AG10803 (cell line): Measurements from ENCODE around the gene CLDN17.

Experiments
- DNase-seq: peaks from one replicate; pipeline ENCODE4 v3.0.0; 2010; ENCODE audit warnings: low read depth
- H3K4me3 ChIP-seq: 2 replicates; pipeline ENCODE4 v1.5.1; 2011; ENCODE audit warnings: mild to moderate bottlenecking, low read length, control low read depth
- TF ChIP-seq, protein P1 (sequence below): conservative IDR thresholded peaks from 2 replicates; pipeline ENCODE4 v1.5.1; 2011; ENCODE audit warnings: mild to moderate bottlenecking, low read length, control low read depth, inconsistent platforms

CLDN17 gene

DNA sequence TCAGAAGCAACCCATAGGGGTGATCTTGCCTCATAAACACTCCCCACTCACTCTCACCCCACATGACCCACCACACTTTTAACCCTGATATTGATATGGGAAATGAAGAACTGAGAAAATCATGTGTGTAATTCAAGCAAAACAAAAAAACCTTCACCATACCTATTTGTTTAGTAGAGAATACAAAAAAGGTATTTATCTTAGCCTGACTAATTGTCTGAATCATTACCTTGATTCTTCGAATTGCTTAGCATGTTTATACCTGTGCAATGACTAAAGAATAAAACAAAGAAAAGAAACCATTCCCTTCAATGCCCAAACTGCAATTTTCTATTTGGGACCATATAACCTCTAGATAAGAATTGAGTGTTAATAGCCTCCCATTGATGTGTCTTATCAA, 1.8 kb downstream of the CLDN17 start:
- TF ChIP-seq, protein P1, sequence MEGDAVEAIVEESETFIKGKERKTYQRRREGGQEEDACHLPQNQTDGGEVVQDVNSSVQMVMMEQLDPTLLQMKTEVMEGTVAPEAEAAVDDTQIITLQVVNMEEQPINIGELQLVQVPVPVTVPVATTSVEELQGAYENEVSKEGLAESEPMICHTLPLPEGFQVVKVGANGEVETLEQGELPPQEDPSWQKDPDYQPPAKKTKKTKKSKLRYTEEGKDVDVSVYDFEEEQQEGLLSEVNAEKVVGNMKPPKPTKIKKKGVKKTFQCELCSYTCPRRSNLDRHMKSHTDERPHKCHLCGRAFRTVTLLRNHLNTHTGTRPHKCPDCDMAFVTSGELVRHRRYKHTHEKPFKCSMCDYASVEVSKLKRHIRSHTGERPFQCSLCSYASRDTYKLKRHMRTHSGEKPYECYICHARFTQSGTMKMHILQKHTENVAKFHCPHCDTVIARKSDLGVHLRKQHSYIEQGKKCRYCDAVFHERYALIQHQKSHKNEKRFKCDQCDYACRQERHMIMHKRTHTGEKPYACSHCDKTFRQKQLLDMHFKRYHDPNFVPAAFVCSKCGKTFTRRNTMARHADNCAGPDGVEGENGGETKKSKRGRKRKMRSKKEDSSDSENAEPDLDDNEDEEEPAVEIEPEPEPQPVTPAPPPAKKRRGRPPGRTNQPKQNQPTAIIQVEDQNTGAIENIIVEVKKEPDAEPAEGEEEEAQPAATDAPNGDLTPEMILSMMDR: no peak
- no peak for DNase-seq
- no peak overlapping the region for H3K4me3 ChIP-seq

DNA sequence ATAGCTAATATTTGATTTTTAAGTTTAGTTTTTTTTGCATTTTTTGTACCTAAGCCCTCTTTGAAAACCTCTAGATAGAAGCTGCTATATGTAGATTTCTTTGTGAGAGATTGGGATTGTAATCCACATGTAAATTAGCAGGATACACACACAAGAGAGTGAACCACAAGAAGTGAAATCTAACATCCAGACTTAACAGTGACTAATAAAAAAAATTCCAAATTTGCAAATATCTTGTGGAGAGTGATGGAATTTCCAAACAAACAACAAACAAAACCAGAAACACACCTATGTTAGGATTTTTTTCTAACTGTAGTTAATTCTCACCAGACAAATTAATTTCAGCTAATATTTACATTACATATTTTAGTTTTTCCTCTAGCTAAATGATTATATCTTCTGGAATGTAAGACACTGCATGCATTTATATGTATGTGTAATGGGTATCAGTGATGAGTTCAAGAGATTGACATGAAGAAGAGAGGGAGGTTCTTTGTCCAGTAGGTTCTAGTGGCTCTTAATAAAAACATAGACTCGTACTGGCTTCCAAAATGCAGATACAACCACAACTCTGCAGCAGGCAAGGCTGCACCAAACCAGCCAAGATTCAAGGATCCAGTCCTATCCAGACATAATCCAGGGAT, 12.8 kb downstream of the CLDN17 start:
- DNase-seq: no peak
- TF ChIP-seq, protein P1: no peak
- H3K4me3 ChIP-seq: no peak overlapping the region

DNA sequence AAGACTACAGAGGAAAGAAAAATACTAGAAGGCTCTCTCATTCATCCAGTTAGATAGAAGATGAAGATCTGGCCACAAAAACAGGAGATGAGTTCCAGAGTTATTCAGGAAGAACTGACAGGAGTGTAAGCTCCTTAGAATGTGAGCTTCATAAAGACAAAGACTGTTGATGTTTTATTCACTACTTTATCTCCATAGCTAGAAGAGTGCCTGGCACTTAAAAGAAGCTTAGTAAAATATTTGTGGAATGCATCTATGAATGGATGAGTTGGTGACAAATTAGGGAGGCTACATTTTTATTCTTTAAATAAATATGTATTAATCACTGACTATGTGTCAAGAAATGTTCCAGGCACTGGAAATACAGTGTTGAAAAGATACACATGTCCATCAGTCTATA, 13.8 kb downstream of the CLDN17 start:
- H3K4me3 ChIP-seq: no peak overlapping the region
- no peak for DNase-seq
- TF ChIP-seq, protein P1: no peak

DNA sequence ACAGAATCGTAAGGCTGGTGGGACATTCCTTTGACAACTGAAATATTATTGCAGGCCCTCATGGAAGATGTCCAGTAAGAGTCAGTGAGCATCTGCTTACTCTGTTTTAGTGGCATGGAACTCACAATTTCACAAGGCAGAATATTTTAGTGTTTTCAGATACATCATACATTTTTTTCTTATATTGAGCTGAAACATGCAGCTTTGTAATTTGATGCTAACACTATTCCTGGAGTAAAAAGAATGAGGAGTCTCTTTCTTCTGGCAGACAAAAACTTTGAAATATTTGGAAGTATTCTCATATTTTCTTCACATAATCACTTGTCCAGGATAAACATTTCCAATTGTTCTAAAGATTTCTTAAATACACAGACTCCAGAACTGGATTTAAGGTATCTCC, 17.7 kb downstream of the CLDN17 start:
- no peak for DNase-seq
- no peak overlapping the region for H3K4me3 ChIP-seq
- TF ChIP-seq, protein P1: no peak

DNA sequence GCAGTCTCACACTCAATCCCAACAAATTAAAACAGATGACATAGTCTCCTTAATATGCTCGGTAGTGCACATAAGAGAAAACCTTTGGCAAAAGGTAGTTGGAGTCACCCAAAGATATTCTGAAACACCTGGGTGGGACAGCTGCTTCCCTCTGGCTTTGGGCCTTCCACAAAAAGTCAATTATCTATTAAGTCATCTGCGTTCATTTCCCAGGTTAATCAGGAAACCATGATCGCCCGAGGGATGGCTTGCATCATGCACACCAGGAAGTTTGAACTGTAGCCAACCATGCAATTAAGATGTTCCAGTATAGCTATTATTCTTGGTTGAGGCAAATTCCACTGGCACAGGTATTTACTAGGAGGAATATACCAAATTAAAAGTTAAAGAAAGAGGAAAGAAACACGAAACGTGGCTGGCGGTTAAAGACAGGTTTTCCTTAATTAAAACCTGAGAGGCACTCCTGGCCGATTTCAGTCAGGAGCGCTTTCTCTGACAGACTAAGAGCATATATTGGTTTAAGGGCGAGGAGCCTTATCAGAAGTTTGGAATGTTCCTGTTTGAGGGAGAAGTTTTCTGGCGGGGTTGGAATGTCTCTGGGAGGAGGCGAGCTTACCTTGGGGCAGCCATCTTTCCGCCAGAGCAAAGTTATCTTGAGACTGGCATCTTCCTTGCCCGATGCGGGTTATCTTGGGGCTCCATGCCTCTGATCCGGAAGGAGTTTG, 19.9 kb downstream of the CLDN17 start:
- H3K4me3 ChIP-seq: no peak overlapping the region
- DNase-seq: no peak
- TF ChIP-seq, protein P1: no peak

DNA sequence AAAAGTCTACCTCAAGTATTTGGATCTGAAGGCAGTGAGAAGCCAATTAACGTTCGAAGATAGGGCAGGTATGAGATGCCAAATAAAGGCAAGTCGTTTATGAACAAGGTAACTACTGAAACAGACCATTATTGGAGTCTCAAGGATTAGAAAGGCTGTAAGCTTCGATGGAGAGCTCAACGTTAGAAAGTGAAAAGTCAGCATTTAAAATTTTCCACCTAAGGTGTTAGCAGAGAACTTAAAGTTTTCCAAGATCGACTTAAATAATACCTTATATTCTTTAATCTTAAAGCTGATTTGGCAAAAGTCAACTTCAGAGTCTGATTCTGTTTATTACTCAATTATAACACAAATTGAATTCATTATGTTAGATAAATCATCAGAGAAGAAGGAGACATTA, 28.1 kb downstream of the CLDN17 start:
- no peak for DNase-seq
- no peak overlapping the region for H3K4me3 ChIP-seq
- TF ChIP-seq, protein P1: no peak

DNA sequence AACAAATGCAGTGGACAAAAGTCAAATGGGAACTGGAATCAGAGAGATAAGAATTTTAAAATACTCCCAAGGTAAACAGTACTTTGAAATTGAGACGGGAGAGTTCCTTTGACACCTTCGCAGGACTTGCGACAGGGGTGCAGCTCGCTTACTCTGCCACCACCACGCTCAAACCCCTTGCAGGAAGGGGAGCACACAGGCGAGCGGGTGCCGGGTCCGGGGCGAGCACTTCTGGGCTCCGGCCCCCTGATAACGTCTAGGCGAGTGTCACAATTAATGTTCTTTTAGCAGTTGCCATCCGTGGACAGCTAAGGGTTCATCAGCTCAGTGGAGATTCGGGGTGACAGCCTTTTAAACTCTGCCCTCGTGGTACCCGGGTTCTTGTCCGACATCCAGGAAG, 37.4 kb downstream of the CLDN17 start:
- DNase-seq: no peak
- no peak overlapping the region for H3K4me3 ChIP-seq
- TF ChIP-seq, protein P1: no peak
